Ovary (tissue), 9 donors: ENCODE results near the gene SHLD3. TPM values are rescaled to one million over a fixed set of nuclear protein-coding genes. Genes with fewer than 3 reads are reported as not detected.

Experiments used
- DNase-seq, 5 donors: peaks; one replicate each; pipeline ENCODE4 v3.0.0-alpha.2; 2019 to 2020
- H3K27ac ChIP-seq, 2 donors: fragments of 200-600 bp; one replicate each; pipeline versions ENCODE4 v1.5.1 to v1.8.0; 2019 to 2022
- H3K27me3 ChIP-seq: fragments of 200-600 bp; one replicate; pipeline ENCODE4 v1.8.0; 2022
- H3K36me3 ChIP-seq: fragments of 200-600 bp; sonication (generic); one replicate; pipeline ENCODE4 v1.5.1; 2019
- H3K4me1 ChIP-seq: one replicate; pipeline ENCODE4 v1.8.1; 2013; ENCODE audit warnings: mild to moderate bottlenecking, moderate library complexity; ENCODE audit not compliant: insufficient read depth
- H3K4me3 ChIP-seq: fragments of 200-600 bp; sonication (generic); one replicate; pipeline ENCODE4 v1.5.1; 2017
- H3K9me3 ChIP-seq, 2 donors: fragments of 200-600 bp in 1 of 2; sonication (generic) in 1 of 2; one replicate each; pipeline versions ENCODE4 v1.5.1 to v1.8.1; 2013 to 2019; ENCODE audit warnings: mild to moderate bottlenecking in 1 of 2, moderate library complexity in 1 of 2
- CTCF ChIP-seq, 3 donors: fragments of 450-650 bp in 2 of 3; fragments of 200-600 bp in 1 of 3; IDR thresholded peaks; one replicate each; pipeline versions ENCODE4 v1.5.1 to v1.8.0; 2016 to 2022; ENCODE audit warnings: antibody characterized with exemption in 3 of 3, mild to moderate bottlenecking in 1 of 3
- EP300 ChIP-seq: sonication (generic); formaldehyde crosslinking; IDR thresholded peaks from one replicate; pipeline ENCODE4 v1.6.1; 2017; ENCODE audit warnings: antibody characterized with exemption
- POLR2A ChIP-seq: fragments of 450-650 bp; IDR thresholded peaks from one replicate; pipeline ENCODE4 v1.6.1; 2017; ENCODE audit warnings: antibody characterized with exemption, mild to moderate bottlenecking, moderate library complexity
- WGBS, 3 donors: extraction: QIAGEN DNeasy Blood & Tissue Kit in 1 of 3; methylation state at CpG; one replicate each; pipeline versions ENCODE4 v1.1.5 to v1.1.7; 2013 to 2017; 5-methylcytosine and 5-hydroxymethylcytosine counted together
- intact Hi-C, 4 donors: fragments of 100-400 bp; cut with DNase I; formaldehyde crosslinking; loops; one replicate each; pipeline versions ENCODE4 v1.11.0 to v1.15.1; 2022 to 2023
- polyA plus RNA-seq, 2 donors: library from polyadenylated mRNA; stranded (reverse); fragments of 200-250 nt in 1 of 2; fragments of 350-450 nt in 1 of 2; fragmentation: Illumina TruSeq in 1 of 2; extraction: RNeasy Lipid Tissue Mini Kit (QIAGEN cat#74804) in 1 of 2; gene quantifications; one replicate each; pipeline ENCODE4 v1.2.3, GENCODE V29; 2013 to 2014
- total RNA-seq, 7 donors: library from RNA; depleted of rRNA in 2 of 7; stranded (reverse); fragments of >200 nt in 2 of 7; fragmentation: NEBNext Ultra II Directional in 3 of 7; extraction: Animal tissue kit (Norgen Biotek cat#: 25700) in 3 of 7; gene quantifications; one replicate each; pipeline versions ENCODE4 v1.1.0 to v1.2.4, GENCODE V29; 2016 to 2023
- donor health status: DM: no; HTN: no; CAD: no; lungs with moderate emphysema.
- donor health status: DM: no; HTN: no; CAD: no.
- donor health status: Bipolar disorder and iron deficiency.
- donor health status: DM: yes; HTN: yes; CAD: no.
- donor health status: DM: no; HTN: no; CAD: no.
- donor health status: DM: yes; HTN: yes; CAD: no.

SHLD3 gene
- total and polyA plus RNA-seq, 9 donors, result 1.2 to 3.3 (median 2.2) TPM

- Histone ChIP-seq H3K4me3 (peak within 1 kb of the TSS; percentile 65), H3K27me3 (no peaks in the 10 kb centered on the region), H3K36me3 (no peaks in the 10 kb centered on the region), H3K9me3 (no peaks in the 10 kb centered on the region), H3K27ac (peak within 1 kb of the TSS; percentile 68 to 76), H3K4me1 (peaks cover 9% of the 10 kb centered on the region)
- intact Hi-C loops, result no loop called here
- peak; percentile 87 to 92 (median 89) for DNase-seq
- peak; percentile 38 for TF ChIP-seq POLR2A
- no peak for TF ChIP-seq CTCF (IDR thresholded peaks at IDR 0.05)
- TF ChIP-seq EP300, result no peak
- WGBS, 3 donors, result 0 to 1% (median 0%) methylated on average over 32 of the region's 32 CpGs
Observed at GRCh38 chr5:65624025-65624570, 729 bp upstream of the SHLD3 start, which contains the start of gene TRIM23. Gene TRIM23 (minus strand): TSS chr5:65624333. CDS start chr5:65624274, 59 bp downstream.

GRCh38 chr5:65625743-65626142 is 916 bp downstream of the SHLD3 start:
- Histone ChIP-seq H3K36me3 (no peaks in the 10 kb centered on the region), H3K4me3 (peak overlapping the region; percentile 65), H3K9me3 (no peaks in the 10 kb centered on the region), H3K27ac (no peak overlapping the region), H3K4me1 (peaks cover 9% of the 10 kb centered on the region), H3K27me3 (no peaks in the 10 kb centered on the region)
- intact Hi-C loops, result no loop called here
- TF ChIP-seq POLR2A, result no peak
- no peak for TF ChIP-seq EP300
- TF ChIP-seq CTCF (IDR thresholded peaks at IDR 0.05), result no peak
- DNase-seq, result no peak
- 61 to 66% (median 61%) methylated on average over 6 of the region's 6 CpGs for WGBS, 3 donors

- no peaks in the 10 kb centered on the region for H3K27me3 ChIP-seq
- no peak for DNase-seq
- TF ChIP-seq CTCF (IDR thresholded peaks at IDR 0.05) (no peak), EP300 (no peak), POLR2A (no peak)
- no peaks in the 10 kb centered on the region for H3K4me1 ChIP-seq
- H3K36me3 ChIP-seq, result no peaks in the 10 kb centered on the region
- H3K27ac ChIP-seq, result no peak overlapping the region
- intact Hi-C loops, result no loop called here
- no peak overlapping the region for H3K4me3 ChIP-seq
- H3K9me3 ChIP-seq, result no peaks in the 10 kb centered on the region
Observed at GRCh38 chr5:65630981-65631380, 6.2 kb downstream of the SHLD3 start.

GRCh38 chr5:65640240-65640639 is 15.4 kb downstream of the SHLD3 start:
- intact Hi-C loops, result no loop called here
- Histone ChIP-seq H3K9me3 (no peaks in the 10 kb centered on the region), H3K36me3 (no peaks in the 10 kb centered on the region), H3K4me3 (no peak overlapping the region), H3K27me3 (no peaks in the 10 kb centered on the region), H3K4me1 (no peaks in the 10 kb centered on the region), H3K27ac (no peak overlapping the region)
- TF ChIP-seq POLR2A (no peak), EP300 (no peak)
- DNase-seq, result no peak
- 78 to 89% (median 88%) methylated on average over 4 of the region's 4 CpGs for WGBS, 3 donors

GRCh38 chr5:65646938-65647337 is 22.1 kb downstream of the SHLD3 start:
- no peak for TF ChIP-seq POLR2A
- no peak for TF ChIP-seq EP300
- TF ChIP-seq CTCF (IDR thresholded peaks at IDR 0.05), result no peak
- no peaks in the 10 kb centered on the region for H3K36me3 ChIP-seq
- no peaks in the 10 kb centered on the region for H3K9me3 ChIP-seq
- no peak overlapping the region for H3K27ac ChIP-seq
- no peaks in the 10 kb centered on the region for H3K4me1 ChIP-seq
- no peak overlapping the region for H3K4me3 ChIP-seq
- 75 to 82% (median 80%) methylated on average over 2 of the region's 2 CpGs for WGBS, 3 donors
- DNase-seq, result no peak
- no peaks in the 10 kb centered on the region for H3K27me3 ChIP-seq
- intact Hi-C loops, result no loop called here
